Breast epithelium (tissue), 4 donors: ENCODE data around the gene CDH18. TPM values are rescaled to one million over a fixed set of nuclear protein-coding genes. Genes with fewer than 3 reads are reported as not detected.

Source experiments
- DNase-seq, 2 donors: peaks; one replicate each; pipeline ENCODE4 v3.0.0-alpha.2; 2019; ENCODE audit warnings: low spot score in 2 of 2
- H3K27ac ChIP-seq, 2 donors: fragments of 200-600 bp; sonication (generic) in 1 of 2; one replicate each; pipeline ENCODE4 v1.5.1; 2016 to 2019; ENCODE audit warnings: mild to moderate bottlenecking in 1 of 2
- H3K27me3 ChIP-seq, 2 donors: fragments of 200-600 bp; sonication (generic) in 1 of 2; one replicate each; pipeline versions ENCODE4 v1.5.1 to v1.6.0; 2017 to 2019; ENCODE audit warnings: control low read depth in 1 of 2, mild to moderate bottlenecking in 1 of 2
- H3K36me3 ChIP-seq: fragments of 200-600 bp; one replicate; pipeline ENCODE4 v1.5.1; 2019
- H3K4me1 ChIP-seq, 2 donors: fragments of 200-600 bp; sonication (generic); one replicate each; pipeline ENCODE4 v1.5.1; 2016 to 2019; ENCODE audit warnings: control low read depth in 1 of 2
- H3K4me3 ChIP-seq, 3 donors: fragments of 200-600 bp; sonication (generic); 1 replicate in 2 of 3; 2 replicates in 1 of 3; pipeline ENCODE4 v1.5.1; 2016 to 2019; ENCODE audit warnings: mild to moderate bottlenecking in 3 of 3, moderate library complexity in 2 of 3
- H3K9me3 ChIP-seq, 2 donors: fragments of 200-600 bp; sonication (generic) in 1 of 2; one replicate each; pipeline ENCODE4 v1.5.1; 2016 to 2019; ENCODE audit warnings: control low read depth in 1 of 2
- CTCF ChIP-seq, 3 donors: fragments of 450-650 bp; IDR thresholded peaks; one replicate each; pipeline ENCODE4 v1.5.1; 2016 to 2017; ENCODE audit warnings: antibody characterized with exemption in 3 of 3, mild to moderate bottlenecking in 3 of 3, moderate library complexity in 3 of 3
- POLR2A ChIP-seq: fragments of 450-650 bp; IDR thresholded peaks from one replicate; pipeline ENCODE4 v1.6.1; 2016; ENCODE audit warnings: antibody characterized with exemption, mild to moderate bottlenecking, moderate library complexity
- POLR2AphosphoS5 ChIP-seq, 3 donors: sonication (generic); formaldehyde crosslinking; IDR thresholded peaks; one replicate each; pipeline ENCODE4 v1.6.1; 2017; ENCODE audit warnings: antibody characterized with exemption in 3 of 3
- intact Hi-C: fragments of 100-400 bp; cut with DNase I; formaldehyde crosslinking; loops from one replicate; pipeline ENCODE4 v1.15.1; 2023; ENCODE audit warnings: low total_unique reads
- total RNA-seq, 3 donors: library from RNA; depleted of rRNA; stranded (reverse); fragments of >200 nt; gene quantifications; one replicate each; pipeline ENCODE4 v1.1.0, GENCODE V29; 2016

CDH18 gene
- total RNA-seq, 3 donors from 2014 or later, result not detected

DNA sequence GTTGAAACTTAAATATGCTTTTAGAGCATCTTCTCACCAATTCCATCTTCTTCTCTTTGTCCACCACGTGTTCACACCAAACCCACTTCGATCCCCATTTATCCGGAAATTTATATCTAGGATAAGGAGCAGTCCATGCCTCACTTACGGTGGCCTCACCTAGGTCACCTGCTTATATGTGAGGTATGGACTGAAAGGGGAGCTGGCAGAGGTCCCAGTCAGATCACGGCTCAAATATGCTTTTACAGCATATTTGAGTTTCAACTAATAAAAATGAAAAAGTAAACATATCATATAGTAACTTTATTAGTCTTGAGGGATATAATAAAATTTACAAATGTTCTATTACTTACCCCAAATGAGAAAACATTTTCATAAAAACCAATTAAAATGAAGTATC lies 508.4 kb downstream of the CDH18 start:
- intact Hi-C loops, result no loop called here
- TF ChIP-seq CTCF (IDR thresholded peaks at IDR 0.05), result no peak
- TF ChIP-seq POLR2AphosphoS5 (IDR thresholded peaks at IDR 0.05), result no peak
- no peak for TF ChIP-seq POLR2A

GRCh38 chr5:19462019-19462418 lies 526.0 kb downstream of the CDH18 start:
- Histone ChIP-seq H3K4me3 (no peak overlapping the region), H3K4me1 (no peaks in the 10 kb centered on the region)
- TF ChIP-seq CTCF (IDR thresholded peaks at IDR 0.05), result no peak
- TF ChIP-seq POLR2AphosphoS5 (IDR thresholded peaks at IDR 0.05), result no peak
- no peak for TF ChIP-seq POLR2A

More for the DNA sequence above, 508.4 kb downstream of the CDH18 start:
- Histone ChIP-seq H3K4me3 (no peak overlapping the region), H3K9me3 (no peaks in the 10 kb centered on the region), H3K4me1 (no peaks in the 10 kb centered on the region), H3K27me3 (no peaks in the 10 kb centered on the region), H3K27ac (no peak overlapping the region), H3K36me3 (no peaks in the 10 kb centered on the region)
- DNase-seq, result no peak

DNA sequence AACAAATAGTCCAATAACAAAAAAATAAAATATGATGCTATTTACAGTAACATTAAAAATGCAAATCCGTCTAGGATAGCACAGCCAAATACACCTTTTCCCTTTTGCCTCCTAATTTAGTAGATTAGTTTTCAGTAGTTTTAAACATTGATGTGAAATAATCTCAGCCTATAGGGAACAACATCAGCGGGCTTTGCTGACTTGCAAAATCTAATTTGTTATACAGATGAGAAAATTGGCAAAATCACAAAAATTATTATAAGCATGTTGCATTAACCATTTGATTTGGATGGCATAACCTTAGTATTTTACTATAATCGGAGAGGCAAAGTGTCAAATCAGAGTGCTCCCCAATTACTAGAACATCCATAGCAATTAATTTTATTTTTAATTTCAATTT lies 563.5 kb downstream of the CDH18 start:
- intact Hi-C loops, result no loop called here
- no peak for TF ChIP-seq CTCF (IDR thresholded peaks at IDR 0.05)
- no peak for TF ChIP-seq POLR2AphosphoS5 (IDR thresholded peaks at IDR 0.05)
- Histone ChIP-seq H3K4me1 (no peaks in the 10 kb centered on the region), H3K27ac (no peak overlapping the region), H3K36me3 (no peaks in the 10 kb centered on the region), H3K4me3 (no peak overlapping the region), H3K9me3 (no peaks in the 10 kb centered on the region), H3K27me3 (no peaks in the 10 kb centered on the region)
- no peak for DNase-seq

More at GRCh38 chr5:19462019-19462418, 526.0 kb downstream of the CDH18 start:
- no peaks in the 10 kb centered on the region for H3K36me3 ChIP-seq
- no peak for DNase-seq
- no peaks in the 10 kb centered on the region for H3K9me3 ChIP-seq
- intact Hi-C loops, result no loop called here
- no peaks in the 10 kb centered on the region for H3K27me3 ChIP-seq
- no peak overlapping the region for H3K27ac ChIP-seq
